Loucy (cell line): ENCODE data around the gene UNC5B.

Source experiments
- H2AFZ ChIP-seq: fragments of 200-600 bp; sonication (generic); 2 replicates; pipeline ENCODE4 v1.6.0; 2016; ENCODE audit warnings: antibody characterized with exemption, mild to moderate bottlenecking, low read length, moderate library complexity
- H3F3A ChIP-seq: fragments of 200-600 bp; 2 replicates; pipeline ENCODE4 v1.6.0; 2016; ENCODE audit warnings: antibody characterized with exemption, low read depth, mild to moderate bottlenecking
- H3K27me3 ChIP-seq: fragments of 200-600 bp; sonication (generic); 2 replicates; pipeline ENCODE4 v1.6.1; 2014; ENCODE audit warnings: low read length, mild to moderate bottlenecking; ENCODE audit not compliant: insufficient read depth, poor library complexity, severe bottlenecking
- H3K36me3 ChIP-seq: fragments of 200-600 bp; sonication (generic); 2 replicates; pipeline ENCODE4 v1.6.1; 2016; ENCODE audit warnings: low read length; ENCODE audit not compliant: insufficient read depth
- H3K4me1 ChIP-seq: fragments of 200-600 bp; sonication (generic); 2 replicates; pipeline ENCODE4 v1.5.1; 2014; ENCODE audit warnings: low read length, mild to moderate bottlenecking; ENCODE audit not compliant: insufficient read depth, poor library complexity, severe bottlenecking
- H3K4me2 ChIP-seq: fragments of 200-600 bp; sonication (generic); 2 replicates; pipeline ENCODE4 v1.6.0; 2014; ENCODE audit warnings: antibody characterized with exemption, low read length, low read depth, mild to moderate bottlenecking; ENCODE audit not compliant: poor library complexity, severe bottlenecking
- H3K4me3 ChIP-seq: fragments of 200-600 bp; sonication (generic); 2 replicates; pipeline ENCODE4 v1.5.1; 2014; ENCODE audit warnings: low read length, mild to moderate bottlenecking, mixed read lengths; ENCODE audit not compliant: poor library complexity, severe bottlenecking
- H3K79me2 ChIP-seq: fragments of 200-600 bp; sonication (generic); 2 replicates; pipeline ENCODE4 v1.6.1; 2014; ENCODE audit warnings: low read length; ENCODE audit not compliant: insufficient read depth
- H3K9ac ChIP-seq: fragments of 200-600 bp; sonication (generic); 2 replicates; pipeline ENCODE4 v1.6.0; 2014; ENCODE audit warnings: mild to moderate bottlenecking, low read depth, low read length, moderate library complexity; ENCODE audit not compliant: poor library complexity, severe bottlenecking
- H3K9me2 ChIP-seq: fragments of 200-600 bp; sonication (generic); replicated peaks from 2 replicates; pipeline ENCODE4 v1.6.1; 2016; ENCODE audit warnings: low read depth, low read length, mixed read lengths
- H3K9me3 ChIP-seq: fragments of 200-600 bp; sonication (generic); 2 replicates; pipeline ENCODE4 v1.6.1; 2014; ENCODE audit warnings: mild to moderate bottlenecking, antibody characterized with exemption, low read length, low read depth; ENCODE audit not compliant: insufficient read depth
- H4K20me1 ChIP-seq: fragments of 200-600 bp; sonication (generic); 2 replicates; pipeline ENCODE4 v1.6.0; 2014; ENCODE audit warnings: antibody characterized with exemption, low read length, mild to moderate bottlenecking; ENCODE audit not compliant: insufficient read depth, poor library complexity, severe bottlenecking
- EZH2phosphoT487 ChIP-seq: fragments of 200-600 bp; IDR thresholded peaks from 2 replicates; pipeline ENCODE4 v1.6.1; 2018; ENCODE audit warnings: antibody characterized with exemption, mild to moderate bottlenecking, moderate library complexity, borderline replicate concordance
- TF ChIP-seq, protein P1 (sequence below): fragments of 200-600 bp; sonication (generic); conservative IDR thresholded peaks from 2 replicates; pipeline ENCODE4 v1.5.1; 2014; ENCODE audit warnings: mild to moderate bottlenecking, antibody characterized with exemption, low read length

UNC5B gene

DNA sequence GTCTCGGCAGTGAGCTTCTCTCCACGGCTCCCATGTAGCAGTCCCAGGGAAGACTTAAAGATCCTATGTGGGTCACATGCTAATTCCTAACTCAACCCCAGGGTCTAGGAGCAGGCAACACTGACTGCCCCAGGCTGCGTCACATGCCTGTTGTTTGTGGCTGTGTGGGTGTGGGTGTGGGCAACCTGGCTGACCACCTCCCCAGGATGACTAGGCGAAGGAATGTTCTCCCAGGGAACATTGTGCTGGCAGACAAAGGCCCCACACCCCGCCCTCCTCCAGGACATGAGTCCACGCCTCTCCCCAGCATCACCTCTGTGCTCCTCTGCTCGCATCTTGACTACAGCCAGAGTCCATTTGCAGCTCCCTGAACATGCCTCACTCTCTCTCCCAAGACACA lies 137.0 kb downstream of the UNC5B start:
- Histone ChIP-seq H3K4me1 (no peaks in the 10 kb centered on the region), H3K79me2 (no peaks in the 10 kb centered on the region), H3K36me3 (peaks cover 38% of the 10 kb centered on the region; the same call in 1 of the 2 replicates), H3K9me2 (no peaks in the 10 kb centered on the region), H4K20me1 (no peaks in the 10 kb centered on the region), H2AFZ (no peak overlapping the region), H3K4me3 (no peak overlapping the region), H3F3A (no peaks in the 10 kb centered on the region), H3K27me3 (no peaks in the 10 kb centered on the region), H3K9ac (no peak overlapping the region), H3K4me2 (no peak overlapping the region), H3K9me3 (no peaks in the 10 kb centered on the region)
- TF ChIP-seq, protein P1, sequence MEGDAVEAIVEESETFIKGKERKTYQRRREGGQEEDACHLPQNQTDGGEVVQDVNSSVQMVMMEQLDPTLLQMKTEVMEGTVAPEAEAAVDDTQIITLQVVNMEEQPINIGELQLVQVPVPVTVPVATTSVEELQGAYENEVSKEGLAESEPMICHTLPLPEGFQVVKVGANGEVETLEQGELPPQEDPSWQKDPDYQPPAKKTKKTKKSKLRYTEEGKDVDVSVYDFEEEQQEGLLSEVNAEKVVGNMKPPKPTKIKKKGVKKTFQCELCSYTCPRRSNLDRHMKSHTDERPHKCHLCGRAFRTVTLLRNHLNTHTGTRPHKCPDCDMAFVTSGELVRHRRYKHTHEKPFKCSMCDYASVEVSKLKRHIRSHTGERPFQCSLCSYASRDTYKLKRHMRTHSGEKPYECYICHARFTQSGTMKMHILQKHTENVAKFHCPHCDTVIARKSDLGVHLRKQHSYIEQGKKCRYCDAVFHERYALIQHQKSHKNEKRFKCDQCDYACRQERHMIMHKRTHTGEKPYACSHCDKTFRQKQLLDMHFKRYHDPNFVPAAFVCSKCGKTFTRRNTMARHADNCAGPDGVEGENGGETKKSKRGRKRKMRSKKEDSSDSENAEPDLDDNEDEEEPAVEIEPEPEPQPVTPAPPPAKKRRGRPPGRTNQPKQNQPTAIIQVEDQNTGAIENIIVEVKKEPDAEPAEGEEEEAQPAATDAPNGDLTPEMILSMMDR = no peak
- TF ChIP-seq EZH2phosphoT487 = no peak

DNA sequence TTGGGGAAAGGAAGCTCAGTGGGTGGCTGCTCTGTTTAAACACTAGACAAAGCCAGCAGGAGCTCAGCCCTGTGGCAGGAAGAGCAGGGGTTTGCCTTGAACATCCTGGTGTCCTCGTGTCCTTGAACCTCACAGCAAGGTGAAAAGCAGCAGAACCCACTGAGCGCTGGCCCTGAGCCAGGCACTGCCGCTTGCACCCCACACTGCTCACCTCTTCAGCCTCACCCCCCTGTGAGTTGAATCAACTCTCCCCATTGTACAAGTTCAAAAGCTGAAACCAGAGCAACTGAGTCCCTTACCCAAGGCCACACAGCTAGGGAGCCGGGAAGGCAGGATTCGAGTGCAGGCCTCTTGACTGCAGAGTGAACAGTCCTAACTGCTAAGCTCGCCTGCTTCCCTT lies 138.7 kb downstream of the UNC5B start:
- no peak overlapping the region for H2AFZ ChIP-seq
- no peaks in the 10 kb centered on the region for H4K20me1 ChIP-seq
- no peaks in the 10 kb centered on the region for H3K9me3 ChIP-seq
- no peaks in the 10 kb centered on the region for H3K4me1 ChIP-seq
- no peaks in the 10 kb centered on the region for H3F3A ChIP-seq
- no peaks in the 10 kb centered on the region for H3K9me2 ChIP-seq
- H3K9ac ChIP-seq = no peak overlapping the region
- no peak overlapping the region for H3K4me2 ChIP-seq
- no peaks in the 10 kb centered on the region for H3K79me2 ChIP-seq
- H3K36me3 ChIP-seq = peaks cover 48% of the 10 kb centered on the region; the same call in 1 of the 2 replicates
- H3K4me3 ChIP-seq = no peak overlapping the region
- TF ChIP-seq, protein P1 = no peak
- TF ChIP-seq EZH2phosphoT487 = no peak
- H3K27me3 ChIP-seq = no peaks in the 10 kb centered on the region

DNA sequence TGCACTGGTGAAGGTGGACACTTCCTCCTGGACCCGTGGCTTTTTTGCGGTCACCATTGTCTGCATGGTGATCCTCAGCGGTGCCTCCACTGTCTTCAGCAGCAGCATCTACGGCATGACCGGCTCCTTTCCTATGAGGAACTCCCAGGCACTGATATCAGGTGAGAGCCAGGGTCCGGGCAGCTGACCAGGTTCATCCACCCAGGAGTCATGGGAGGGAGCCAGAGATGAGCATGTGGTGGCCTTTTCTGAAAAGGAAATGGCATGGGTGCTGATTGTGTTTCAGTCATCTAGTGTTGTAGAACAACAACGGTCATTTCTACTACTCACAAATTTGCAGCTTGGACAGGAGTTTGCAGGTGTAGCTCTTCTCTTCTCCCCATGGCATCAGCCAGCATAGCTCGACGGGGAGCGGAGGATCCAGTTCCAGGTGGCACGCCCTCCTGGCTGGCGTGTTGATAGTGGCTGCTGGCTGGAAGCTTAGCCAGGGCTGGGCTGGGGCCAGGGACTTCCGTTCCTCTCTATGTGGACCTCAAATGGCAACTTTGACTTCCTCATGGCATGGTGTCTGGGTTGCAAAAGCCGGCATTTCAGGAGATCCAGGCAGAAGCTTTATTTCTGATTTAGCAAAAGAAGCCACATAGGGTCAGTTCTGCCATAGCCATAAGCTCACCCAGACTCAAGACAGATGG lies 139.4 kb downstream of the UNC5B start:
- Histone ChIP-seq H3K9me3 (no peaks in the 10 kb centered on the region), H3K79me2 (no peaks in the 10 kb centered on the region), H3K4me1 (no peaks in the 10 kb centered on the region), H3F3A (no peaks in the 10 kb centered on the region), H3K4me3 (no peak overlapping the region), H3K27me3 (no peaks in the 10 kb centered on the region), H2AFZ (no peak overlapping the region), H3K9ac (no peak overlapping the region), H3K9me2 (no peaks in the 10 kb centered on the region), H4K20me1 (no peaks in the 10 kb centered on the region), H3K36me3 (peaks cover 55% of the 10 kb centered on the region; the same call in 1 of the 2 replicates), H3K4me2 (no peak overlapping the region)
- no peak for TF ChIP-seq EZH2phosphoT487
- TF ChIP-seq, protein P1 = no peak
